Psoas muscle (tissue), 8 donors: ENCODE results near the gene CCDC40. TPM values are rescaled to one million over a fixed set of nuclear protein-coding genes. Genes with fewer than 3 reads are reported as not detected.

ENCODE experiments used
- ATAC-seq, 4 donors: fragments of 200-7000 bp; cut with Tn5 transposase; one replicate each; pipeline ENCODE4 v1.9.1; 2020; ENCODE audit warnings: moderate library complexity in 3 of 4, mild to moderate bottlenecking in 2 of 4
- DNase-seq, 2 donors: peaks; one replicate each; pipeline ENCODE4 v3.0.0-alpha.2; 2020
- H3K27ac ChIP-seq: fragments of 200-600 bp; one replicate; pipeline ENCODE4 v1.8.0; 2022
- H3K27me3 ChIP-seq, 3 donors: fragments of 200-600 bp in 1 of 3; one replicate each; pipeline versions ENCODE4 v1.6.1 to v1.8.0; 2013 to 2022; ENCODE audit warnings: low read length in 2 of 3, mild to moderate bottlenecking in 2 of 3, moderate library complexity in 1 of 3; ENCODE audit not compliant: insufficient read depth in 3 of 3
- H3K36me3 ChIP-seq, 2 donors: fragments of 200-600 bp in 1 of 2; one replicate each; pipeline versions ENCODE4 v1.6.1 to v1.8.0; 2013 to 2022; ENCODE audit warnings: low read depth in 1 of 2, mild to moderate bottlenecking in 1 of 2, moderate library complexity in 1 of 2; ENCODE audit not compliant: insufficient read depth in 1 of 2
- H3K4me1 ChIP-seq: fragments of 200-600 bp; one replicate; pipeline ENCODE4 v1.8.0; 2022
- H3K4me3 ChIP-seq: fragments of 200-600 bp; one replicate; pipeline ENCODE4 v1.8.0; 2022; ENCODE audit warnings: mild to moderate bottlenecking
- H3K9me3 ChIP-seq: fragments of 200-600 bp; one replicate; pipeline ENCODE4 v1.8.0; 2022
- WGBS, 3 donors: extraction: QIAGEN DNeasy Blood & Tissue Kit; methylation state at CpG; one replicate each; pipeline versions ENCODE4 v1.1.6 to v1.1.7; 2013; 5-methylcytosine and 5-hydroxymethylcytosine counted together
- intact Hi-C, 2 donors: fragments of 100-400 bp; cut with DNase I; formaldehyde crosslinking; loops; one replicate each; pipeline versions ENCODE4 v1.11.0 to v1.14.2; 2022
- polyA plus RNA-seq, 3 donors: library from polyadenylated mRNA; stranded (reverse); fragments of 200-250 nt; gene quantifications; one replicate each; pipeline ENCODE4 v1.2.3, GENCODE V29; 2013
- total RNA-seq, 4 donors: library from RNA; stranded (reverse); fragmentation: NEBNext Ultra II Directional in 2 of 4; extraction: Animal tissue kit (Norgen Biotek cat#: 25700) in 2 of 4; gene quantifications; one replicate each; pipeline versions ENCODE4 v1.2.1 to v1.2.4, GENCODE V29; 2021 to 2023
- TF ChIP-seq, protein P1 (sequence below): fragments of 200-600 bp; IDR thresholded peaks from one replicate; pipeline ENCODE4 v1.8.0; 2022; ENCODE audit warnings: antibody characterized with exemption
- donor health status: healthy with polysubstance abuse.
- donor health status: DM: no; HTN: no; CAD: no; lungs with moderate emphysema.
- donor health status: Bipolar disorder and iron deficiency.
- donor health status: healthy.
- donor health status: DM: yes; HTN: yes; CAD: no.
- donor health status: DM: no; HTN: no; CAD: no.
- donor health status: DM: no; HTN: no; CAD: no.
- donor health status: DM: yes; HTN: yes; CAD: no.

CCDC40 gene
- total and polyA plus RNA-seq, 7 donors: 0.51 to 1.9 (median 1.4) TPM

DNA sequence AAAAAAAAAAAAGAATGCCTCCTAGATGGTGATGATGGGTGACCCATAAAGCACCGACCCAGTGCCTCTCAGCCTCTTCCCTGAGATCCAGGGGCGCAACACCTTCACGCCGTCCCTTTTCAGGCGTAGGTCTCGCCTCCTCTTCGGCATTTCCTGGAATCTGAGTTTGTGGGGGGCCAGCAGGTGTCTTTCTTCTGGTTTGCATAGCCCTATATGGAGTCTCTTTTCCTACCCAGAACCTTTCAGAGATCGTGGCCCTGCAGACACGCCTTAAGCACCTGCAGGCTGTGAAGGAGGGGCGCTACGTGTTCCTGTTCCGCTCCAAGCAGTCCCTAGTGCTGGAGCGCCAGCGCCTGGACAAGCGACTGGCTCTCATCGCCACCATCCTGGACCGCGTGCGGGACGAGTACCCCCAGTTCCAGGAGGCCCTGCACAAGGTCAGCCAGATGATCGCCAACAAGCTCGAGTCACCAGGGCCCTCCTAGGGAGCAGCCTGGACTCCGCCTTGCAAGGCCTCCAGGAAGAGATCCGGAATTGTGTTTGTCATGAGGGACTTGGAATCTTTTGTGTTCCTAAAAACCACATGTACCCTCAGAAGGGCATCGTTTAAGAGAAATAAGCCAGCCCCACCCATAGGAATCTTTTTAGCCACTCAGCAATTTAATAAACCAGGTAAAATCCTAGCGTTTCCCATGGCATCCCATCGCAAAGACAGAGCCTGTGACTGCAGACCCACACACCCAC lies 63.0 kb downstream of the CCDC40 start:
- Histone ChIP-seq H3K9me3 (no peaks in the 10 kb centered on the region), H3K27ac (no peak overlapping the region), H3K27me3 (no peaks in the 10 kb centered on the region), H3K4me3 (no peak overlapping the region), H3K4me1 (peaks cover 13% of the 10 kb centered on the region), H3K36me3 (no peaks in the 10 kb centered on the region)
- 83 to 94% (median 93%) methylated on average over 27 of the region's 27 CpGs for WGBS, 3 donors
- intact Hi-C loops: loop anchor here (5.0 to 10.0 kb wide), 2 partner anchors 43 to 265 kb away; no protein-coding TSS in a partner anchor
- no peak for ATAC-seq
- TF ChIP-seq, protein P1, sequence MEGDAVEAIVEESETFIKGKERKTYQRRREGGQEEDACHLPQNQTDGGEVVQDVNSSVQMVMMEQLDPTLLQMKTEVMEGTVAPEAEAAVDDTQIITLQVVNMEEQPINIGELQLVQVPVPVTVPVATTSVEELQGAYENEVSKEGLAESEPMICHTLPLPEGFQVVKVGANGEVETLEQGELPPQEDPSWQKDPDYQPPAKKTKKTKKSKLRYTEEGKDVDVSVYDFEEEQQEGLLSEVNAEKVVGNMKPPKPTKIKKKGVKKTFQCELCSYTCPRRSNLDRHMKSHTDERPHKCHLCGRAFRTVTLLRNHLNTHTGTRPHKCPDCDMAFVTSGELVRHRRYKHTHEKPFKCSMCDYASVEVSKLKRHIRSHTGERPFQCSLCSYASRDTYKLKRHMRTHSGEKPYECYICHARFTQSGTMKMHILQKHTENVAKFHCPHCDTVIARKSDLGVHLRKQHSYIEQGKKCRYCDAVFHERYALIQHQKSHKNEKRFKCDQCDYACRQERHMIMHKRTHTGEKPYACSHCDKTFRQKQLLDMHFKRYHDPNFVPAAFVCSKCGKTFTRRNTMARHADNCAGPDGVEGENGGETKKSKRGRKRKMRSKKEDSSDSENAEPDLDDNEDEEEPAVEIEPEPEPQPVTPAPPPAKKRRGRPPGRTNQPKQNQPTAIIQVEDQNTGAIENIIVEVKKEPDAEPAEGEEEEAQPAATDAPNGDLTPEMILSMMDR: no peak
- peak in 1 of 2 donors; percentile 50 for DNase-seq

DNA sequence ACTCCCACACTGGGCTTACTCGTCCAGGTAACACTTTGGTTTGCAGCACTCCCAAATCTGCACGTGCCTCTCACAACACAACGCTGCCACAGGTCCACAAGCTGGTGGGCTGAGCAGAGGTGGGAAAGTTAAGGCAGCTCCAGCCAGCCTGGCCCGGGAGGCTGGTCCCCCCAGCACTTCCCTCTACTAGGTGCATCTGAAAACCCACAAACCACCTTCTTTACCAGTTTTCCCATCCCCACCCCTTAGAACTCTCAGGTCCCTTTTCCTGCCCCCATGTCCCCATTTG lies 63.5 kb downstream of the CCDC40 start:
- peaks cover 13% of the 10 kb centered on the region for H3K4me1 ChIP-seq
- H3K27me3 ChIP-seq: no peaks in the 10 kb centered on the region
- ATAC-seq (no peak), DNase-seq (peak in 1 of 2 donors; percentile 33)
- no peaks in the 10 kb centered on the region for H3K36me3 ChIP-seq
- no peaks in the 10 kb centered on the region for H3K9me3 ChIP-seq
- intact Hi-C loops: loop anchor here (5.0 to 10.0 kb wide), 2 partner anchors 42 to 265 kb away; no protein-coding TSS in a partner anchor
- WGBS, 3 donors: 90 to 95% (median 93%) methylated on average over 4 of the region's 4 CpGs
- H3K27ac ChIP-seq: no peak overlapping the region
- TF ChIP-seq, protein P1: no peak
- no peak overlapping the region for H3K4me3 ChIP-seq

DNA sequence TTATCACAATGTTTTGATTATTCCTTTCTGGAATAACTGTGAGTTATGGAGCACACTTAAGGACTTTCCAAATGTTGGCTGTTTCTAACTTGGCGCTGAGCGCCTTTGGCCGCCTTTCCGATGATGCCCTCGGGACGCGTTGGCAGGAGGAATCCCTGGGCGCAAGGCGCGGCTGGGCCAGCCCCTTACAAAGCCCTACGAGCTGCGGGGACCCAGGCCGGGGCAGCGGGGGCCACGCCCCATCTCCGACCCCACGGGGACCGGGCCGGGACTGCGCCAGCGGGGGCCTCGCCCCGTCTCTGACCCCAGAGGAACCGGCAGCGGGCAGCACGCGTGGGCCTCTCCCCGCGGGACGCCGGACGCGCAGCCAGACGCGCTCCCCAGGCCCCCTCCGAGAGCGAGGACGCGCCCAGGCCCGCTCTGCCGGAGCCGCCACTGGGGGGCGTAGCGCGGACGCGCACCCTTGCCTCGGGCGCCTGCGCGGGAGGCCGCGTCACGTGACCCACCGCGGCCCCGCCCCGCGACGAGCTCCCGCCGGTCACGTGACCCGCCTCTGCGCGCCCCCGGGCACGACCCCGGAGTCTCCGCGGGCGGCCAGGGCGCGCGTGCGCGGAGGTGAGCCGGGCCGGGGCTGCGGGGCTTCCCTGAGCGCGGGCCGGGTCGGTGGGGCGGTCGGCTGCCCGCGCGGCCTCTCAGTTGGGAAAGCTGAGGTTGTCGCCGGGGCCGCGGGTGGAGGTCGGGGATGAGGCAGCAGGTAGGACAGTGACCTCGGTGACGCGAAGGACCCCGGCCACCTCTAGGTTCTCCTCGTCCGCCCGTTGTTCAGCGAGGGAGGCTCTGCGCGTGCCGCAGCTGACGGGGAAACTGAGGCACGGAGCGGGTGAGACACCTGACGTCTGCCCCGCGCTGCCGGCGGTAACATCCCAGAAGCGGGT lies 64.8 kb downstream of the CCDC40 start, which contains the start of gene GAA:
Gene GAA (plus strand): TSS at position 571 of the 935 bp plus-strand sequence. CDS start 3,006 bp downstream, outside the sequence.
- intact Hi-C loops: loop anchor here (5.0 to 10.0 kb wide), 2 partner anchors 41 to 264 kb away; no protein-coding TSS in a partner anchor
- Histone ChIP-seq H3K36me3 (peaks cover 0 to 1% of the 10 kb centered on the region in 2 donors), H3K4me1 (peaks cover 13% of the 10 kb centered on the region), H3K27me3 (no peaks in the 10 kb centered on the region), H3K27ac (peak within 1 kb of the TSS; percentile 86), H3K9me3 (no peaks in the 10 kb centered on the region), H3K4me3 (peak within 1 kb of the TSS; percentile 97)
- DNase-seq (peak; percentile 88 to 94), ATAC-seq (peak; percentile 91 to 95 (median 93))
- TF ChIP-seq, protein P1: peak; percentile 83
- WGBS, 3 donors: 0 to 1% (median 0%) methylated on average over 48 to 114 of the region's 114 CpGs

DNA sequence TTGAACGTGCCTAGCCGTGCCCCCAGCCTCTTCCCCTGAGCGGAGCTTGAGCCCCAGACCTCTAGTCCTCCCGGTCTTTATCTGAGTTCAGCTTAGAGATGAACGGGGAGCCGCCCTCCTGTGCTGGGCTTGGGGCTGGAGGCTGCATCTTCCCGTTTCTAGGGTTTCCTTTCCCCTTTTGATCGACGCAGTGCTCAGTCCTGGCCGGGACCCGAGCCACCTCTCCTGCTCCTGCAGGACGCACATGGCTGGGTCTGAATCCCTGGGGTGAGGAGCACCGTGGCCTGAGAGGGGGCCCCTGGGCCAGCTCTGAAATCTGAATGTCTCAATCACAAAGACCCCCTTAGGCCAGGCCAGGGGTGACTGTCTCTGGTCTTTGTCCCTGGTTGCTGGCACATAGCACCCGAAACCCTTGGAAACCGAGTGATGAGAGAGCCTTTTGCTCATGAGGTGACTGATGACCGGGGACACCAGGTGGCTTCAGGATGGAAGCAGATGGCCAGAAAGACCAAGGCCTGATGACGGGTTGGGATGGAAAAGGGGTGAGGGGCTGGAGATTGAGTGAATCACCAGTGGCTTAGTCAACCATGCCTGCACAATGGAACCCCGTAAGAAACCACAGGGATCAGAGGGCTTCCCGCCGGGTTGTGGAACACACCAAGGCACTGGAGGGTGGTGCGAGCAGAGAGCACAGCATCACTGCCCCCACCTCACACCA lies 65.7 kb downstream of the CCDC40 start:
- TF ChIP-seq, protein P1: no peak
- DNase-seq: peak in 1 of 2 donors; percentile 61
- ATAC-seq: peak in 3 of 4 donors; percentile 14 to 30 (median 16)
- peaks cover 0 to 8% of the 10 kb centered on the region in 2 donors for H3K36me3 ChIP-seq
- no peaks in the 10 kb centered on the region for H3K27me3 ChIP-seq
- peaks cover 13% of the 10 kb centered on the region for H3K4me1 ChIP-seq
- intact Hi-C loops: loop anchor here (5.0 to 10.0 kb wide), 2 partner anchors 40 to 263 kb away; no protein-coding TSS in a partner anchor
- peak overlapping the region; percentile 86 for H3K27ac ChIP-seq
- H3K9me3 ChIP-seq: no peaks in the 10 kb centered on the region
- H3K4me3 ChIP-seq: peak overlapping the region; percentile 97
- WGBS, 3 donors: 25 to 32% (median 31%) methylated on average over 21 of the region's 21 CpGs
